OCI-M2 (cell line): Measurements from ENCODE around the gene RAB3A.
A peak's percentile ranks its signal among the peaks of the same experiment; 100 is the strongest.

Experiments used
- DNase-seq: peaks from one replicate; lab custom pipeline; 2025; ENCODE audit not compliant: unreplicated experiment; lab: John Stamatoyannopoulos, UW

RAB3A gene, protein sequence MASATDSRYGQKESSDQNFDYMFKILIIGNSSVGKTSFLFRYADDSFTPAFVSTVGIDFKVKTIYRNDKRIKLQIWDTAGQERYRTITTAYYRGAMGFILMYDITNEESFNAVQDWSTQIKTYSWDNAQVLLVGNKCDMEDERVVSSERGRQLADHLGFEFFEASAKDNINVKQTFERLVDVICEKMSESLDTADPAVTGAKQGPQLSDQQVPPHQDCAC

DNA sequence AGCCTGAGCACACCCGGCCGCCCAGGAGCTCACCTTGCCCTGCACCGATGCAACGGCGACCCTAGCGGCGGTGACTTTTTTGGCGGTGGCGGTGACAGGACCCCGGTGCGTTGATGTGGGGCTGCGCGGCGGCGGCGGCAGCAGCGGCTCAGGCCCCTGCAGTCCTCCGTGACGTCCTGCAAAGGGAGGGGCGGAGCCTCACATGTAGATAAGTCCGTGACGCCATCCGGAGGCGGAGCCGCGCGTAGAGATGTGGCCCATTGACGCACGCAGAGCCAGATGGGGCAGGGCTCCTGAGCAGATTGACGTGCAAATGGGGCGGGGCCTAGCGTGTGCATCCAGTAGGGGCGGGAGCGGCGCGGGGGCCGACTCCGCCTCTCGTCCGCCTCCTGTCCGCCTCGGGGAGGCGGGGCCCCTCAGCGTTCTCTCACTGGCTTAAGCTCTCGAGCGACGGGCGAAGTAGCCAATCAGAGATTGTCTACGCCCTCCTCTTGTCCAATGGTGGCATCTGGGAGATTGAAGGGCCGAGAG, at the start of gene RAB3A:
Gene RAB3A, minus strand, starts transcription at position 180 of the 531 bp plus-strand sequence. CDS start 1,302 bp downstream, outside the sequence.
- DNase-seq, result peak; percentile 97

DNA sequence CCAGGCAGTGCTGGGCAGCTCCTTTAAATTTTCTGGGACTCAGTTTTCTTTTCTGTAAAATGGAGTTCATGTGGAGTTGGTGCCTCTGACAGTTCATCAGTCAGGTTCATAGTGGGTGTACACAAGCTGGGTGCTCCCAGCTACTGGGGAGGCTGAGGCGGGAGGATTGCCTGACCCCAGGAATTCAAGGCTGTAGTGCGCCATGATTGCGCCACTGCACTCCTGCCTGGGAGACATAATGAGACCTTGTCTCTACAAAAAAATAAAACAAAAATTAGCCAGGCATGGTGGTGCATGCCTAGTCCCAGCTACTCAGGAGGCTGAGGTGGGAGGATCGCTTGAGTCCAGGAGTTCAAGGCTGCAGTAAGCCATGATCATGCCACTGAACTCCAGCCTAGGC, 49.3 kb upstream of the RAB3A start:
- DNase-seq, result no peak

DNA sequence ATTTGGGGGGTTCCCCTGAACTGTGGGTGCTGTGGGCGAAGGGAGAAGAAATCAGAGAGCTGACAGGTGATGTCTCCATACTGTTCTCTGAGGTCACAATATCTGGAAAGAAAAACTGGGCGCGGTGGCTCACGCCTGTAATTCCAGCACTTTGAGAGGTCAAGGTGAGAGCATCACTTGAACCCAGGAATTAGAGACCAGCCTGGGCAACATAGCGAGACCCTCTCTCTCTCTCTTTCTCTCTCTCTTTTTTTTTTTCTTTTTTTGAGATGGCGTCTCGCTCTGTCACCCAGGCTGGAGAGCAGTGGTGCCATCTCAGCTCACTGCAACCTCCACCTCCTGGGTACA, 48.5 kb upstream of the RAB3A start:
- DNase-seq, result no peak

DNA sequence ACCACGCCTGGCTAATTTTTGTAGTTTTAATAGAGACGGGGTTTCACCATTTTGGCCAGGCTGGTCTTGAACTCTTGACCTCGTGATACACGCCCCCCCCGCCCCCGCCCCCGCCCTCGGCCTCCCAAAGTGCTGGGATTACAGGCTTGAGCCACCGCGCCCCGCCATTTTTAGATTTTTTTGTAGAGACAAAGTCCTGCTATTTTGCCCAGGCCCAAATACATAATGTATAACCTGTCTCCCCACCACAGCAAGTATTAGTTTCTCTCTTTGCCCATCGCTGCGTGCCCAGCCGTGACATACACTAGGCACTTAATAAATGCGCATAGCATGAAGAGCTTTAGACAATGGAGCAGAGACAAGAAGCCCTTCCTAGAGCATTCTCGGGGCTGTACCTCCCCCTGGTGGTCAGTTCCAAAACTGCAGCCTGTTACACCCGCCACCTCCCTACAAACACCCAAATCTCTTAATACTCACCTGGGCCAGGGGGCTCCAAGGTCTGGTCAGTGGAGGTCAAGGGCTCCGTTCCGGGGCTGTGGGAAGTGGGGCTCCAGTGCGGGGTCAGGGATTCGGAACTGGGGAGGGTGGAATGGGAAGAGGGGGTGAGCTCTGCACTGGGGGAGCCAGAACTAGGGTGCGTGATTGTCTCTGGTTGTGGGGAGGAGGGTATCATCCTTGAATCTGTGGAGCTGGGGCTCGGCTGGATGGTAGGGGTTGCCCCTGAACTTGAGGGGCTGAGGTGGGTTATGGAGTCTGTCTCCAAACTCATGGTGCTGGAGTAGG, 47.9 kb upstream of the RAB3A start:
- DNase-seq, result peak; percentile 73

DNA sequence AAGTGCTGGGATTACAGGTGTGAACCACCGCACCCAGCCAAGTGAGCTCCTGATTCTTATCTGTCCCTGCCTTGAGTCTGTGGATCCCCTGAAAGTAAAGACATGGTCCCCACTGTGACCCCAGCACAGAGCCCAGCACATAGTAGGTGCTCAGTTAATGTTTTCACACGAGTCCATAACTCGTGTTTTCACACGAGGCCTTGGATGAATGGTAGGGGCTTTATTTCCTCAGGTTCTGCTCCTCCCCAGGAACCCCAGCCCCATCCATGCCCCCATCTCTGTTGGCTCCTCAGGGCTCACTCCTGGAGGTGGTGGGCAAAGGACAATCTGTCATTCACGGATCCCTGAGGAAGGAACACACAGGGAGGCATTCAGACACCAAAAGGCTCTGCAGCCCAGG, 46.0 kb upstream of the RAB3A start:
- DNase-seq, result no peak

DNA sequence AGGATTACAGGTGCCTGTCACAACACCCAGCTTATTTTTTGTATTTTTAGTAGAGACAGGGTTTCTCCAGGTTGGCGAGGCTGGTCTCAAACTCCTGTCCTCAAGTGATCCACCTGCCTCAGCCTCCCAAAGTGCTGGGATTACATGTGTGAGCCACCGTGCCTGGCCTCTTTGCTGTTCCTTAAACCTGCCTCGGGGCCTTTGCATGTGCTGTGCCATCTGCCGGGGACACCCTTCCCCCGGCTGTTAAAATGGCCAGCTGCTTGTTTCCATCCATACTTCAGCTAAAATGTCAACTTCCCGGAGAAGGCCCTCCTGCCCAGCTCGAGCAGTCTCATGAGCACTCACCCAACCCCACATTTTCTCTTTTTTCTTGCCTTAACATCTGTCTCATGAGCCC, 41.5 kb upstream of the RAB3A start:
- no peak for DNase-seq

DNA sequence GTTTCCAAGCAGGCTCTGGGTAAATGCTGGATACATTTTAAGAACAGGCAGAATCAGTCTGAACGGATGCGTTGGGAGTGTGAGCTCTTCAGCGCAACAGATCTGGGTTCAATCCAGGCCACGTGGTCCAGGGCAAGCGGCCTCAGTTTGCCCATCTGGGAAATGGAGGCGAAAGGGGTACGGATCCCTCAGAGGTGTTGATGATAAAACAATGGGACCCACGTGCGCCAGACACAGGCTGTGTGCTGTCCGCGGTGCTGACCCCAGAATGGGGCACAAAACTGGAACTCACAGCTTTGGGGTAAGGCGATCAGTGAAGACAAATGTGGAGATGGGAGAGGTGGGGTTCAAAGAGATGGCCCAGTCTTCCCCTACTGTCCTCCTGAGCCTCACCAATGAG, 35.5 kb upstream of the RAB3A start:
- DNase-seq, result no peak

DNA sequence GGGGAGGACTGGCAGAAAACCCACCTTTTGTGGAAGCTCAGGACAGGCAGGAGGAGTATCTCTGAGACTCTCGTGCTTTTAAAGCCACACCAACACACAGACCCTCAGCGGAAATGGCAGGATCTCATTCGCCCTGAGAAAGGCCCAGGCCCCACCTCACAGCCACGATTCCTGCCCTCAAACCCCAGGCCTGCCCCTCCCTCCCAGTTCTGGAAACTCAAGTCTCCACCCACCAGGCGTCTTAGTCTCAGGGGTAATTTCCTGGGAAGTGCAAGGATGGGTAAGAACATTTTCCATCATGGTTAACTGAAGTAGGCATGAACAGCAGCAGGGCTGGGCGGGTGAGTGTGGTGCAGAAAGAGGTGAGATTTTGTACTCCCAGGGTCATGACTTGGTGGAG, 30.4 kb upstream of the RAB3A start:
- no peak for DNase-seq

DNA sequence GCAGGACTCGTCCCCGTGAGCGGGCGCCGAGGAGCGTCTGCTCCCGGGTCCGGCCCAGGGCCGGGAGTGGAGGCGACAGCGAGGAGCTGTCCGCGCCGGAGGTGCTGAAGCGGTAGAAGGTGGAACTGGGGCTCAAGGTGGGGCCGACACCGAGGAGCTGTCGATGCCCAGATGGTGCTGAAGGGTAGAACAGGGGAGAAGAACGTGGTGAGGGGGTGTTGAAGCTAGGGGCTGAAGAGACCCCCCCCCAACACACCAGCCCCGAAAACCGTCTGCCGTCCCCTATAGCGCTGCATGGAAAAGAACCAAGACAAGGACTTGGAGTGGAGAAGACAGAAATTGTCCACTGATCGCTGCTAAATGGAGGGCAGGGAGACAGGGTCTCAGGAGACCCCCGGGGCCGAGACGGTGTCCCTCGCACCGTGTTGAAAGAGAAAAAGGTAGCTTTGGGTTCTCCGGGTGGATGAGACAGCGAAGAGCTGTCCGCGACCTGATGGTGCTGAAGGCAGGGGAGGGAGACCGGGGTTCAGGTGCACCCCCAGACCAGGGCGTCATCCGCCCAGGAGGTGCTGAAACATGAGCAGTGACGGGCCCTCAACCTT, 29.5 kb upstream of the RAB3A start:
- DNase-seq, result no peak

DNA sequence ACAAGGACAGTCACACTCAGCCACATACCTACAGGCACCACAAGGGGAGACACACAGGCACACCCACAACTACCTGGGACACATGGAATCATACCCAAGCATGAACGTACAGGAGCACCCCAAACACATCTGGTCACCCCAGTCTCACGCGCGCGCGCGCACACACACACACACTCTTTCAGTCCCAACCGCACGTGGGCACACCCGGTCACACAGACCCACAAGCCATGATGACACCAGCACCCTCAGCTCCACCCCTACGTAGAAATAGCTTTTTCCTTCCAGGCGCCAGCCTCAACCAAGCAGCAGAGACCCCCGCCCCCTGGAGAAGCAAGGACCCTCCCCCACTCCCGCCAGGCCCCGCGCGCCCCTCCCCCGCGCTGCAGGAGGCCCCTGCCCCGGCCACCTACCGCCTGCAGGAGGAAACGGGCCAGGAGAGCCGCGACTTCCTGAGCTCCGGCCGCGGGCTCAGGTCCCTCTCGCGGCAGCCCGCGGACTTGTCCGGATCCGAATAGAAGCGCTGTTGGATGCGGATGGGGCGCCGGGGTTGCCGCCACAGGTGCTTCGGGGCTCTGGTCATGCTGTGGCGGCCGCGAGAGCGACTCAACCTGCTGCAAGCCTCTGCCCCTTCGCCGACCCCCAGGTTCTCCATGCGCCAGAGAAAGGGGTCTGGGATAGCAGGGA, 28.8 kb upstream of the RAB3A start:
- no peak for DNase-seq

DNA sequence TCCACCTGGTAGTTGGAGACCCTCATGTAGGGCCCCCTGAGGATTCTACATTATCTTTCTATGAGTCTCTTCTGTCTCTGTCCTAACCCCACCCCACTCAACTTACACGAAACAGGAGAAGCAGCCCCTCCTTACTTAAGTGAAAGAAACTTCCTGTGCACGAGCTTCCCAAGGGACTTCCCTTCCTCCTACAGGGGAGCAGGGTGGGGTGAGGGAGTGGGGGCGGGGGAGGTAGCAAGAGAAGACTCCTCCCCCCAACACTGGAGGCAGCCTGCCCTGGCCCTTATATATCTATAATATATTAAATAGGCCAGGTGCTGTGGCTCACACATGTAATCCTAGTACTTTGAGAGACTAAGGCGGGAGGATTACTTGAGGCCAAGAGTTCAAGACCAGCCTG, 27.9 kb upstream of the RAB3A start:
- no peak for DNase-seq

DNA sequence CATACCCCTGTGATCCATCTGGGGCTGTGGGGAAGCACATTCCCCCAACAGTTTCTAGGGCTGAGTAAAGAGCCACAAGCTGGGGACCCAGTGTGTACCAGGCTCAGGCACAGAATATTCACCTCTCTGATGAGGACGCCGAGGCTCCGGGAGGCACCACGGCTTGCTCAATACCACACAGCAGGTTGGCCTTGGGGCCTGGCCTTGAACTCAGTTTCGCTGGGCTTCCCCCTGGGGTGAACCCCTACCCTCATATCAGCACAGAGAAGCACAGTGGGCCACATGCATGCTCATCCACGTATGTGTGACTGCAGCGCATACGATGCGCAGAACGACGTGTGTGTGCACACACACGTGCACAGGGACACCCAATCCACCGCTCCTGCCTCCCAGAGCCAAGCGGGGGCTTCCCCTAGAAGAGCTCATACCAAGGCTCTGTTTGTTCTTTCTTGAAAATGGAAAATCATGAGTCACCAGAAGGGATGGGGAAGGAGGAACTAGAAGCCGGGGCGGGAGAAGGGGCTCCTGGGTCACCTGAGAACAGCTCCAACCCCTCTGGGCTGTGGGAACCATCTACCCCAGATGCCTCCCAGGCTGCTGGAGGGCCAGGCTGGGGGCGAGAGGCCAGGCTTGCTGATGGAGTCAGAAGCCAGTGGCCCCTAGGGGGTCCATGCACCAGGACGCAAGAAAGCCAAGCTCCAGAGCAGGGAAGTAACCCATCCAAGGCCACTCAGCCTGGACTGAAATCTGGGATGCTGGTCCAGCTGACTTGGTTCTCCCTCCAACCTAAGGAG, 27.3 kb upstream of the RAB3A start:
- no peak for DNase-seq

DNA sequence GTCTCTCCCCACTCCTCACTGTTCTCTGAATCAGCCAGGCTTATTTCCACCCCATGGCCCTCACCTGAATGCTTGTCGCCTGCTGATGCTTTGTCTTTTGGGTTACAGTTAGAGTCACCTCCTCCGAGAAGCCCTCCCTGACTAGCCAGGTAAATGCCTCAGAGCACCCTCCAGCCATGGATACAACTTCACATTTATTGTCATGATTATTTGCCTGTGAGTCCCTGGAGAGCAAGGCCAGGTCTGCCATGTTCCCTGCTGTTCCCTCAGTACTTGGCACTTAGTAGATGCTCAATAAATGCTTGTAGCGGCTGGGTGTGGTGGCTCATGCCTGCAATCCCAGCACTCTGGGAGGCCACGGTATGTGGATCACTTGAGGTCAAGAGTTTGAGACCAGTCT, 26.1 kb upstream of the RAB3A start:
- DNase-seq, result no peak

DNA sequence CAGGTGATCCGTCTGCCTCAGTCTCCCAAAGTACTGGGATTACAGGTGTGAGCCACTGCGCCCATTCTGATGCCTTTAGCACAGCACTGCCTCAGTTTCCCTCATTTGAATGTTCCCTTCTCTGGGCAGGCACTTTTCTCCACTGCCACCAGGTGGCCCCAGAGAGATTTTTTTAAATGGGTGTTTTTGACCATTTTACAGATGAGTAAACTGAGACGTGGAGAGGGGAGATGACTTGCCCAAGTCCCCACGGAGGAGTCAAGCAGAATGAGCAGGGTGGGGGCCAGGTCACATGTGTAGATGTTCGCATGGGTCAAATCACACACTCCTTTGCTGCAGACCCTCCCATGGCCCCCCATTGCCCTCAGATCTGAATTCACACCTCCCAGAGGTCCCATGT, 25.6 kb upstream of the RAB3A start:
- DNase-seq, result no peak

DNA sequence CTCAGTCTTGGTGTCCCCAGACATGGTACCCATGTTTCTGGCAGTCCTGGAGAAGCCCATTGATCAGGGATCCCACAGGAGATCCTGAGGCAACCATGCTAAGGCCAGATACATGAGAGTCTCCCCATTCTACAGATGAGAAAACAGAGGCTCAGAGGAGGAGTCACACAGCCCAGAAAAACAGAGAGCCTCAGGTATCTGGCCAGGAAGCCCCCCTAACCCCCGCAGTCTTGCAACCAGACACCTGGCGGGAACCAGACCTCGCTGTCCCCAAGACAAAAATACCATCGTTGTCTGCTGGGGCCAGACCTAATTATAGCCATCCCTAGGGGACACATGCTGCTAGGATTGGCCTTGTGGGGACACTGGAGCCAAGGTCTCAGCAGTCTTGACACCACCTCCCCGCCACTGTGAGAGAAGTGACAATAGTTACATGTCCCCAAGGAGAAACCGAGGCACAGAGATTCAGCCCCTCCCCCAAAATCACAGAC, 24.0 kb upstream of the RAB3A start:
- no peak for DNase-seq

DNA sequence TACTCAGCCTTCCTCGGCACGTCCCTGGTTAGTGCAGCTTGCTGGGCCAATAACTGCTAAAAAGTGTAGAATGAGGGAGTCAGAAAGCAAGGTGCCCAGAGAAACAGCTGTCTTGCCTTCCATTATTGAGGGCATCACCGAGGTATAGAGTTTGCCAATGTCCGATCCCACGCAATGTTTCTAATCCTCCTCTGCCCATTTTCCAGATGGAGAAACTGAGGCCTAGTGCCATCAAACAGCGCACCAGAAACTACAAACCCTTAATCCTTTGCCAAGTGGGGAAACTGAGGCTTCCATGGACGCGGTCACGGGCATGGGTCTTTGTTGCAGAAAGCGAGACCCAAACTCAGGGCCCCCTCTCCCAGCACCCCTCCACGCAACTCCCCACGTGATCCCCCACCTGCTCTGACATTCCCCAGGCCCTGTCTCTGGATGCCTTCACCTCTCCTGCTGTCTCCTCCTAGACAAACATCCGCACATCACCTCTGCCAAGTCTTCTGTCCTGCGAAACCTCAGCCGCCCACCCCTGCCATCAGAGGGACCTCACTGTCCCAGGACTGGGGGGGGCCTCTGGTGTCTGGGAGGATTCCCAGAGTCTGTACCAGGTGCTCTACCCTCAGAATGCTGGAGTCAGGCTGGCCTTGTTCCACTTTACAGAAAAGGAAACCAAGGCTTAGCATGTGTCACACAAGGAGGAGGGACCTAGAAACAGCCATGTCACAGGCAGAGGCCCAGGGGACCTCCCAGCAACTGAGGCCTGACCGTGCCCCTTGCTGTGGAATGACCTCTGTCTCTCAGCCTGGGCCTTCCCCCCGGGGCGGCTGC, 23.3 kb upstream of the RAB3A start:
- no peak for DNase-seq

DNA sequence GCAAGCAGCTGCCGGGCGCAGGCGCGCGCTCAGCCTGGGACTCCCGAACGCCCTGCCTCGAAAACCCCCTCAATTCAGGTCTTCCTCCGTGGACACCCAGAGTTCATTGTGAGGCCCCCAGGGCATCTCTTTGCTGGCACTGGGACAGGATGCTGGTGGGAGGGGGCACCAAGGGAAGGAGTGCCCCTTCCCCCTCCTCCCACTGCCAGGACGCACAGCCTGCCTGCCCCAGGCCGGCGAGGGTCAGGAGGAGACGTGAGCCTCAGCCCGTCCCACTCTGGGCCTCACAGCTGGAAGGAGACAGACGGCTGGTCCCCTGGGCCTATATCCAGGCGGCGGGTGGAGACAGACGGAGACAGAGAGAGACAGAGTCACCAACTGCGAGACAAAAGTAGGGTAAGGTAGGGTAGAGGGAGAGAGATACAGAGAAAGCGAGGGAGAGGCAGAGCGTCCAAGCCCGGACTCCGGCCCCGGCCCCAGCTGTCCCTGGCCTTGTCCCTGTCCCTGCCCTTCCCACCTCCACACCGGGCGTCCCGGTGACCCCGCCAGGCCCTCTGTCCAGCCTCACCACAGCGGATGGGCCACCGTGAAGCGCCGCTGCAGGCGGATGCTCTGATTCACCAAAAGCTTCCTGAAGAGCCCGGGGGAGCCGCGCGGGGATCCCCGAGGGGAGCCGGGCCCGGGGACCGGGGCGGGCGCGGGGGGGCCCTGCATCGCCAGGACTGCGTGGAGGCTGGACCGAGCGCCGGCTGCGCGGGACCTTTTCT, 22.0 kb upstream of the RAB3A start, which contains the start of gene PDE4C:
Gene PDE4C, minus strand, starts transcription at position 737 of the 767 bp plus-strand sequence. Its CDS starts 23 bp downstream, at position 714.
- no peak for DNase-seq

DNA sequence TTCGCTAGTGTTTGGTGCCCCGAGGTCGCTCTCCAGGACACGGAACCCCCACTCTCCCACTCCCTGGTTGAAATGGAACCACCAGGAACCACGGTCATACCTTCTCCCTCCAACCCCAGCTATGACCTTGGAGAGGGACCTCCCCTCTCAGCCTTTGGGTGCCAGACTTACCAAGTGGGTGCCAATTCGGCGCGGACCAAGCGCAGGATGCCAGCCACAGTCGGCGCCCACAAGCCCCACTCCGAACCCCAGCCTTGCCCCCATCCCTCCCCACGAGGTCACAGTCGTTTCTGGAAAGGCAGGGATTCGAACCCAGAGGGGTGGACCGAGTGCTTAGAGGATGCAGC, 21.5 kb upstream of the RAB3A start:
- no peak for DNase-seq
